HCT116 (cell line): ENCODE measurements around the gene AAK1. TPM values are rescaled to one million over a fixed set of nuclear protein-coding genes. Genes with fewer than 3 reads are reported as not detected.
A peak's percentile ranks its signal among the peaks of the same experiment; 100 is the strongest.

Source experiments
- ATAC-seq: fragments of 200-7000 bp; cut with Tn5 transposase; 2 replicates; pipeline ENCODE4 v1.9.1; 2020; ENCODE audit warnings: mild to moderate bottlenecking, moderate library complexity
- BruUV-seq: library from RNA; stranded (reverse); fragments of 400-500 nt; replicated peaks from 2 replicates; lab custom pipeline; 2021; lab: Mats Ljungman, UMichigan
- CTCF ChIA-PET: fragments of 300-600 bp; sonication (Branson Sonifier 250); formaldehyde crosslinking; loops from one replicate; lab custom pipeline; 2021; ENCODE audit warnings: antibody characterized with exemption; lab: Charles Lee
- POLR2A ChIA-PET: fragments of 300-600, 350-600 bp; sonication (Branson Sonifier 250); formaldehyde crosslinking; loops from one replicate; lab custom pipeline; 2021; ENCODE audit warnings: antibody characterized with exemption; lab: Charles Lee
- RAD21 ChIA-PET, 2 experiments: fragments of 300-600 bp; sonication (Branson Sonifier 250); formaldehyde crosslinking; loops; one replicate each; lab custom pipeline; 2023; ENCODE audit warnings: low total read pairs in 2 of 2; ENCODE audit not compliant: uncharacterized antibody in 2 of 2, unreplicated experiment in 2 of 2, low non-redundant PET in 1 of 2; lab: Charles Lee
- DNase-seq: peaks from one replicate; pipeline ENCODE4 v3.0.0-alpha.2; 2010; ENCODE audit warnings: low read depth, low spot score
- H2AFZ ChIP-seq: fragments of 200-600 bp; shearing (Covaris generic), sonication (generic); 2 replicates; pipeline ENCODE4 v1.6.1; 2017; ENCODE audit warnings: low read depth, mixed run types, mixed read lengths, antibody characterized with exemption, low read length; ENCODE audit not compliant: poor library complexity, severe bottlenecking
- H3K27ac ChIP-seq: 2 replicates; pipeline ENCODE4 v1.5.1; 2012; ENCODE audit warnings: low read depth, low read length
- H3K27me3 ChIP-seq: fragments of 200-600 bp; sonication (generic); 2 replicates; pipeline ENCODE4 v1.6.1; 2016; ENCODE audit warnings: mixed run types, low read length, mixed read lengths; ENCODE audit not compliant: insufficient read depth
- H3K36me3 ChIP-seq, 2 experiments: fragments of 200-500 bp in 1 of 2; fragments of 200-600 bp in 1 of 2; sonication (Bioruptor generic) in 1 of 2; sonication (generic) in 1 of 2; 2 replicates each; pipeline versions ENCODE4 v1.5.1 to v1.6.1; 2014 to 2016; ENCODE audit warnings: low read length in 2 of 2, inconsistent platforms in 1 of 2, mixed read lengths in 1 of 2, mixed run types in 1 of 2; ENCODE audit not compliant: insufficient read depth in 2 of 2, control insufficient read depth in 1 of 2
- H3K4me1 ChIP-seq, 2 experiments: fragments of 200-600 bp in 1 of 2; sonication (generic) in 1 of 2; 2 replicates each; pipeline versions ENCODE4 v1.5.1 to v1.6.1; 2012 to 2017; ENCODE audit warnings: low read length in 2 of 2, inconsistent platforms in 1 of 2, mild to moderate bottlenecking in 1 of 2, mixed read lengths in 1 of 2, mixed run types in 1 of 2, moderate library complexity in 1 of 2; ENCODE audit not compliant: insufficient read depth in 2 of 2, control insufficient read depth in 1 of 2
- H3K4me2 ChIP-seq: fragments of 200-600 bp; sonication (generic); 2 replicates; pipeline ENCODE4 v1.6.1; 2017; ENCODE audit warnings: mixed run types, low read length, mixed read lengths
- H3K4me3 ChIP-seq, 2 experiments: fragments of 200-600 bp in 1 of 2; sonication (generic) in 1 of 2; replicated peaks in 1 of 2; 2 replicates each; pipeline ENCODE4 v1.5.1; 2011 to 2016; ENCODE audit warnings: low read length in 2 of 2, control low read depth in 1 of 2, low read depth in 1 of 2, mild to moderate bottlenecking in 1 of 2, mixed read lengths in 1 of 2, mixed run types in 1 of 2
- H3K79me2 ChIP-seq: fragments of 200-600 bp; sonication (generic); 2 replicates; pipeline ENCODE4 v1.6.1; 2017; ENCODE audit warnings: mild to moderate bottlenecking, mixed run types, low read length, moderate library complexity, mixed read lengths; ENCODE audit not compliant: insufficient read depth
- H3K9ac ChIP-seq: fragments of 200-600 bp; sonication (generic); 2 replicates; pipeline ENCODE4 v1.6.1; 2016; ENCODE audit warnings: low read length, mixed read lengths
- H3K9me2 ChIP-seq: fragments of 200-600 bp; sonication (generic), shearing (Covaris generic); 2 replicates; pipeline ENCODE4 v1.6.1; 2017; ENCODE audit warnings: mixed run types, mild to moderate bottlenecking, moderate library complexity; ENCODE audit not compliant: insufficient read depth
- H3K9me3 ChIP-seq, 2 experiments: fragments of 200-500 bp in 1 of 2; fragments of 200-600 bp in 1 of 2; sonication (Bioruptor generic) in 1 of 2; sonication (generic) in 1 of 2; 2 replicates each; pipeline ENCODE4 v1.6.1; 2014 to 2017; ENCODE audit warnings: low read length in 2 of 2, mixed read lengths in 2 of 2, inconsistent platforms in 1 of 2, low read depth in 1 of 2, mild to moderate bottlenecking in 1 of 2, mixed run types in 1 of 2, moderate library complexity in 1 of 2; ENCODE audit not compliant: control insufficient read depth in 1 of 2, insufficient read depth in 1 of 2
- H4K20me1 ChIP-seq: fragments of 200-600 bp; sonication (generic), shearing (Covaris generic); 2 replicates; pipeline ENCODE4 v1.6.1; 2017; ENCODE audit warnings: mixed run types, mild to moderate bottlenecking, moderate library complexity; ENCODE audit not compliant: insufficient read depth
- CEBPB ChIP-seq: IDR thresholded peaks from 2 replicates; pipeline ENCODE4 v1.6.1; 2012; ENCODE audit warnings: low read depth
- ELF1 ChIP-seq: IDR thresholded peaks from 2 replicates; pipeline ENCODE4 v1.6.1; 2012; ENCODE audit warnings: low read depth, borderline replicate concordance
- EZH2 ChIP-seq: fragments of 200-600 bp; sonication (generic); IDR thresholded peaks from 2 replicates; pipeline ENCODE4 v1.6.1; 2017; ENCODE audit warnings: antibody characterized with exemption, mixed run types
- EZH2phosphoT487 ChIP-seq: fragments of 200-600 bp; IDR thresholded peaks from 2 replicates; pipeline ENCODE4 v1.6.1; 2018; ENCODE audit warnings: antibody characterized with exemption, borderline replicate concordance
- POLR2AphosphoS5 ChIP-seq: IDR thresholded peaks from 2 replicates; pipeline ENCODE4 v1.6.1; 2011; ENCODE audit warnings: mild to moderate bottlenecking, low read depth, low read length, moderate library complexity
- SRF ChIP-seq: IDR thresholded peaks from 2 replicates; pipeline ENCODE4 v1.6.1; 2012; ENCODE audit warnings: low read depth
- YY1 ChIP-seq: IDR thresholded peaks from 2 replicates; pipeline ENCODE4 v1.6.1; 2011; ENCODE audit warnings: low read length, low read depth, moderate library complexity, mild to moderate bottlenecking; ENCODE audit not compliant: insufficient replicate concordance; ENCODE audit errors: extremely low read depth
- intact Hi-C: fragments of 100-400 bp; cut with micrococcal nuclease; formaldehyde crosslinking; loops from 2 replicates; pipeline ENCODE4 v1.10.0; 2022
- total RNA-seq: library from RNA; stranded (reverse); gene quantifications from one replicate; pipeline ENCODE4 v1.2.1, GENCODE V29; 2021; ENCODE audit not compliant: unreplicated experiment
- TF ChIP-seq, protein P1 (sequence below), 3 experiments: fragments of 200-600 bp in 1 of 3; sonication (generic) in 1 of 3; IDR thresholded peaks in 2 of 3; conservative IDR thresholded peaks in 1 of 3; 2 replicates each; pipeline ENCODE4 v1.5.1; 2012 to 2017; ENCODE audit warnings: low read depth in 2 of 3, low read length in 2 of 3, antibody characterized with exemption in 1 of 3, borderline replicate concordance in 1 of 3, control low read depth in 1 of 3, mild to moderate bottlenecking in 1 of 3, mixed read lengths in 1 of 3, mixed run types in 1 of 3, moderate library complexity in 1 of 3; ENCODE audit not compliant: insufficient read depth in 1 of 3
- TF ChIP-seq, protein P2 (sequence below): IDR thresholded peaks from 2 replicates; pipeline ENCODE4 v1.6.1; 2012

AAK1 gene
- total RNA-seq, 1 experiment from 2014 or later: 32.0 TPM

DNA sequence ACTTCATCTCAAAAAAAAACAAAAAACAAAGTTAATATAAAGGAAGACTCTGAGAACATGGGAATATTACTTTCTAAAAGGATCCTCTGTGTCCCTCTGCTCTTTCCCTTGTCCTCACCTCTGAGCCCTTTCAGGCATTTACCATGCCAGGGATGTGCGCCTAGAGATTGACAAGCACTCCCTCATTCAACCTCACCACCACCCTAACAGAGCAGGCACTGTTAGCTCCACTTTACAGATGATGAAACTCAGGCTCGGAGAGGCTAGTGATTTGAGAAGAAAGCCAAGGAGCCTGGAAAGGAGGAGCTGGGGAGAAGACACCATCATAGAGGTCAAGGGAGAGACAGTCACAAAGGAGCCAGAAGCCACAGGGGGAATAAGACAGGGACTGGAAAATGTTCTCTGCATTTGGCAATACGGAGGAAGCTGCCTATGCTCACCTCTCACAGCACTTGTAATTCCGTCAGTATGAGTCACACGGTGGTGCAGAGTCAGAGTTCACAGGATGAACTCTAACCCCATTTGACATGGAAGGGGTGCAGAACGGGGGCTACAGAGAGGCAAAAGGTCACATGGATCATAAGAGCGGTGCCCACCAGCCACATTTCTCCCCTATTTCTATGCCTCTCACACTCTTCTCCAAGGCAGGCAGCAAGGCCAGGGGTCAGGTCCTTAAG is 104.5 kb downstream of the AAK1 start:
- Histone ChIP-seq H2AFZ (no peak overlapping the region), H3K27ac (no peak overlapping the region)
- POLR2A ChIA-PET: no interaction called here

DNA sequence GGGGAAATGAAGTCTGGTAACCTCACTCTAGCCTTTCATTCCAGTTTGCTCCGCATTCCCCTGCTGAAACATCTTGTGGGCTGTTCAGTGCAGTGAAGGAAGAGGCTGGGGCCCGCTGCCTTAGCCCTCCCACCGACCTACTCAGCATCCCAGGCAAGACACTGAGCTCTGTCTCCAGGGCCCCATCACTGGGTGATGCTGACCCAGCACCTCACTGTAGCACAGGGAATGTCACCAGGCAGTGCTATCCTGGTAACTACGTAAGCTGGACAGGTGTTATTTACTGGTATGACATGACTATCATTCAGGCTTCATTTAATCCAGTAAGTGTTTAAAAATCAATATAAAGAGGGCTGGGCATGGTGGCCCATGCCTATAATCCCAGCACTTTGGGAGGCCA is 105.3 kb downstream of the AAK1 start:
- Histone ChIP-seq H2AFZ (no peak overlapping the region), H3K4me1 (peaks cover 7 to 11% of the 10 kb centered on the region in 2 experiments), H3K27me3 (no peaks in the 10 kb centered on the region), H4K20me1 (no peaks in the 10 kb centered on the region), H3K4me3 (no peak overlapping the region), H3K9ac (no peak overlapping the region), H3K36me3 (no peaks in the 10 kb centered on the region; a peak in 1 of 4 replicates), H3K9me3 (no peaks in the 10 kb centered on the region), H3K27ac (no peak overlapping the region), H3K9me2 (no peaks in the 10 kb centered on the region), H3K4me2 (no peak overlapping the region), H3K79me2 (no peaks in the 10 kb centered on the region)
- intact Hi-C loops: no loop called here
- CTCF ChIA-PET: no interaction called here
- ATAC-seq (no peak), DNase-seq (no peak)
- POLR2A ChIA-PET: no interaction called here
- RAD21 ChIA-PET: no interaction called here
- TF ChIP-seq CEBPB: no peak
- no peak for TF ChIP-seq SRF
- TF ChIP-seq, protein P1, sequence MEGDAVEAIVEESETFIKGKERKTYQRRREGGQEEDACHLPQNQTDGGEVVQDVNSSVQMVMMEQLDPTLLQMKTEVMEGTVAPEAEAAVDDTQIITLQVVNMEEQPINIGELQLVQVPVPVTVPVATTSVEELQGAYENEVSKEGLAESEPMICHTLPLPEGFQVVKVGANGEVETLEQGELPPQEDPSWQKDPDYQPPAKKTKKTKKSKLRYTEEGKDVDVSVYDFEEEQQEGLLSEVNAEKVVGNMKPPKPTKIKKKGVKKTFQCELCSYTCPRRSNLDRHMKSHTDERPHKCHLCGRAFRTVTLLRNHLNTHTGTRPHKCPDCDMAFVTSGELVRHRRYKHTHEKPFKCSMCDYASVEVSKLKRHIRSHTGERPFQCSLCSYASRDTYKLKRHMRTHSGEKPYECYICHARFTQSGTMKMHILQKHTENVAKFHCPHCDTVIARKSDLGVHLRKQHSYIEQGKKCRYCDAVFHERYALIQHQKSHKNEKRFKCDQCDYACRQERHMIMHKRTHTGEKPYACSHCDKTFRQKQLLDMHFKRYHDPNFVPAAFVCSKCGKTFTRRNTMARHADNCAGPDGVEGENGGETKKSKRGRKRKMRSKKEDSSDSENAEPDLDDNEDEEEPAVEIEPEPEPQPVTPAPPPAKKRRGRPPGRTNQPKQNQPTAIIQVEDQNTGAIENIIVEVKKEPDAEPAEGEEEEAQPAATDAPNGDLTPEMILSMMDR (IDR thresholded peaks at IDR 0.05 in 2 of 3, conservative IDR thresholded peaks at IDR 0.05 in 1 of 3; ENCODE audit: borderline replicate concordance in 1 of 3, insufficient read depth in 1 of 3, low read depth in 2 of 3, low read length in 2 of 3): no peak
- TF ChIP-seq, protein P2, sequence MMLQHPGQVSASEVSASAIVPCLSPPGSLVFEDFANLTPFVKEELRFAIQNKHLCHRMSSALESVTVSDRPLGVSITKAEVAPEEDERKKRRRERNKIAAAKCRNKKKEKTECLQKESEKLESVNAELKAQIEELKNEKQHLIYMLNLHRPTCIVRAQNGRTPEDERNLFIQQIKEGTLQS: no peak
- TF ChIP-seq ELF1: no peak
- BruUV-seq: no TSS peak

More for the DNA sequence above, 104.5 kb downstream of the AAK1 start:
- Histone ChIP-seq H3K4me2 (peak overlapping the region; percentile 54), H3K9me3 (no peaks in the 10 kb centered on the region), H3K79me2 (no peaks in the 10 kb centered on the region), H3K9ac (no peak overlapping the region), H4K20me1 (no peaks in the 10 kb centered on the region), H3K4me1 (peaks cover 7 to 11% of the 10 kb centered on the region in 2 experiments), H3K36me3 (no peaks in the 10 kb centered on the region; a peak in 1 of 4 replicates), H3K9me2 (no peaks in the 10 kb centered on the region), H3K27me3 (no peaks in the 10 kb centered on the region), H3K4me3 (no peak overlapping the region)
- ATAC-seq (peak; percentile 71), DNase-seq (no peak)
- ChIA-PET CTCF (no interaction called here), RAD21 (no interaction called here)
- TF ChIP-seq YY1 (no peak), EZH2 (no peak), EZH2phosphoT487 (no peak), POLR2AphosphoS5 (no peak)
- intact Hi-C loops: no loop called here
- BruUV-seq: no TSS peak
